ENCODE measurements around the gene BCL11B. TPM values are rescaled to one million over a fixed set of nuclear protein-coding genes. Genes with fewer than 3 reads are reported as not detected.
"Not testable (repeated sequence)": the region's sequence is repeated elsewhere in the genome, so short reads cannot be mapped to it uniquely, and the experiment has no call there.

Gene BCL11B
- total and polyA plus RNA-seq, 10 of the 15 experiments (the other 5 are each of a cell fraction or from before 2014, with no cell fraction given), result 0.38 to 5.5 (median 1.3) TPM

DNA sequence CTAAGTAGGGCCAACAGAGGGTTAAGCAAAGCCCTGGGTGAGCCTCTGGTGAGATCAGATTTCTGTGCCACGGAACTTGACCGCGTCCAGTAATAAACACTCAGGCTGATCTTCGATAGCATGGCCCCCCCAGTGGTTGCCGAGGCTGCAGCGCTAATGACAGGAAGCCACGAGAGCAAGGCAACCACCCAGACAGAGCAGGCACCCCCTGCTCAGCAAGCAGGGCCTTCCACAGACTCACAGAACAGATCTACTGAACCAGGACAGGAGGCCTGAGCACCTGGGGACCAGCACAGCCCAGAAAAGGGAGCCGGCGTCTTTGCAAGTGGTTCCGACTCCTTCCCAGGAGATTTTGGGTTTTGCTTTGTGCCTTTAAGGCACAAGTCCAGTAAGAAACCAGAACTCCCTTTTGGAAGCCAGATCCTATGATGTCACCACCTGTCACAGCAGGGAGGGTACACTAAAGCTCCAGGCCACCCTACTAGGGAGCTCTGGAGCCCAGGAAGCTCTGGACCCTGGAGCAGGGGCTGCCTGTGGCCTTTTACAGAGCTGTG, 42.3 kb downstream of the BCL11B start:
- Histone ChIP-seq H3K4me1 (ENCODE audit: control insufficient read depth, insufficient read depth, low read length) (no peaks in the 10 kb centered on the region; the same call in 1 of the 2 replicates), H3K4me3 (no peak overlapping the region), H4K20me1 (ENCODE audit: control insufficient read depth, insufficient read depth) (no peaks in the 10 kb centered on the region), H3K9ac (ENCODE audit: control insufficient read depth, insufficient read depth, low read length) (no peak overlapping the region), H3K9me3 (replicated peaks; ENCODE audit: control insufficient read depth, insufficient read depth, low read length) (no peaks in the 10 kb centered on the region), H3K27me3 (replicated peaks in 1 of 2; ENCODE audit: control insufficient read depth in 2 of 2, insufficient read depth in 2 of 2, low read length in 1 of 2) (no peaks in the 10 kb centered on the region), H3K36me3 (ENCODE audit: control insufficient read depth in 2 of 2, insufficient read depth in 2 of 2, low read length in 1 of 2) (no peaks in the 10 kb centered on the region), H3K4me2 (ENCODE audit: control insufficient read depth, insufficient read depth) (no peak overlapping the region), H3K27ac (ENCODE audit: control insufficient read depth, insufficient read depth) (no peak overlapping the region), H3K79me2 (ENCODE audit: control insufficient read depth, insufficient read depth, low read length) (no peaks in the 10 kb centered on the region), H2AFZ (ENCODE audit: control insufficient read depth, low read depth, low read length) (no peak overlapping the region)
- RAD21 ChIA-PET (ENCODE audit: unreplicated experiment), result interaction anchor here (1.2 to 1.3 kb wide), 2 partner anchors 11 to 37 kb away, joined by 3 to 6 read pairs; no protein-coding TSS in a partner anchor
- TF ChIP-seq, protein P1, sequence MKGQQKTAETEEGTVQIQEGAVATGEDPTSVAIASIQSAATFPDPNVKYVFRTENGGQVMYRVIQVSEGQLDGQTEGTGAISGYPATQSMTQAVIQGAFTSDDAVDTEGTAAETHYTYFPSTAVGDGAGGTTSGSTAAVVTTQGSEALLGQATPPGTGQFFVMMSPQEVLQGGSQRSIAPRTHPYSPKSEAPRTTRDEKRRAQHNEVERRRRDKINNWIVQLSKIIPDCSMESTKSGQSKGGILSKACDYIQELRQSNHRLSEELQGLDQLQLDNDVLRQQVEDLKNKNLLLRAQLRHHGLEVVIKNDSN (IDR thresholded peaks at IDR 0.05; ENCODE audit: borderline replicate concordance, extremely low read length, insufficient read depth, low read depth, low read length), result no peak
- no peak for TF ChIP-seq RCOR1 (conservative IDR thresholded peaks at IDR 0.05; ENCODE audit: low read depth, low read length)
- TF ChIP-seq, protein P2, sequence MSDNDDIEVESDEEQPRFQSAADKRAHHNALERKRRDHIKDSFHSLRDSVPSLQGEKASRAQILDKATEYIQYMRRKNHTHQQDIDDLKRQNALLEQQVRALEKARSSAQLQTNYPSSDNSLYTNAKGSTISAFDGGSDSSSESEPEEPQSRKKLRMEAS (IDR thresholded peaks at IDR 0.05; ENCODE audit: low read depth, low read length), result no peak
- no peak for TF ChIP-seq CBX5 (IDR thresholded peaks at IDR 0.05; ENCODE audit: low read depth)
- no peak for TF ChIP-seq JUNB (IDR thresholded peaks at IDR 0.05)
- TF ChIP-seq TCF12 (IDR thresholded peaks at IDR 0.05; ENCODE audit: low read depth, low read length), result no peak
- TF ChIP-seq SIN3A (IDR thresholded peaks at IDR 0.05; ENCODE audit: low read depth, low read length), result no peak
- TF ChIP-seq, protein P3, sequence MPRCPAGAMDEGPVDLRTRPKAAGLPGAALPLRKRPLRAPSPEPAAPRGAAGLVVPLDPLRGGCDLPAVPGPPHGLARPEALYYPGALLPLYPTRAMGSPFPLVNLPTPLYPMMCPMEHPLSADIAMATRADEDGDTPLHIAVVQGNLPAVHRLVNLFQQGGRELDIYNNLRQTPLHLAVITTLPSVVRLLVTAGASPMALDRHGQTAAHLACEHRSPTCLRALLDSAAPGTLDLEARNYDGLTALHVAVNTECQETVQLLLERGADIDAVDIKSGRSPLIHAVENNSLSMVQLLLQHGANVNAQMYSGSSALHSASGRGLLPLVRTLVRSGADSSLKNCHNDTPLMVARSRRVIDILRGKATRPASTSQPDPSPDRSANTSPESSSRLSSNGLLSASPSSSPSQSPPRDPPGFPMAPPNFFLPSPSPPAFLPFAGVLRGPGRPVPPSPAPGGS (IDR thresholded peaks at IDR 0.05; ENCODE audit: borderline replicate concordance, insufficient read depth, low read depth, low read length, poor library complexity, severe bottlenecking), result no peak
- TF ChIP-seq, protein P4, sequence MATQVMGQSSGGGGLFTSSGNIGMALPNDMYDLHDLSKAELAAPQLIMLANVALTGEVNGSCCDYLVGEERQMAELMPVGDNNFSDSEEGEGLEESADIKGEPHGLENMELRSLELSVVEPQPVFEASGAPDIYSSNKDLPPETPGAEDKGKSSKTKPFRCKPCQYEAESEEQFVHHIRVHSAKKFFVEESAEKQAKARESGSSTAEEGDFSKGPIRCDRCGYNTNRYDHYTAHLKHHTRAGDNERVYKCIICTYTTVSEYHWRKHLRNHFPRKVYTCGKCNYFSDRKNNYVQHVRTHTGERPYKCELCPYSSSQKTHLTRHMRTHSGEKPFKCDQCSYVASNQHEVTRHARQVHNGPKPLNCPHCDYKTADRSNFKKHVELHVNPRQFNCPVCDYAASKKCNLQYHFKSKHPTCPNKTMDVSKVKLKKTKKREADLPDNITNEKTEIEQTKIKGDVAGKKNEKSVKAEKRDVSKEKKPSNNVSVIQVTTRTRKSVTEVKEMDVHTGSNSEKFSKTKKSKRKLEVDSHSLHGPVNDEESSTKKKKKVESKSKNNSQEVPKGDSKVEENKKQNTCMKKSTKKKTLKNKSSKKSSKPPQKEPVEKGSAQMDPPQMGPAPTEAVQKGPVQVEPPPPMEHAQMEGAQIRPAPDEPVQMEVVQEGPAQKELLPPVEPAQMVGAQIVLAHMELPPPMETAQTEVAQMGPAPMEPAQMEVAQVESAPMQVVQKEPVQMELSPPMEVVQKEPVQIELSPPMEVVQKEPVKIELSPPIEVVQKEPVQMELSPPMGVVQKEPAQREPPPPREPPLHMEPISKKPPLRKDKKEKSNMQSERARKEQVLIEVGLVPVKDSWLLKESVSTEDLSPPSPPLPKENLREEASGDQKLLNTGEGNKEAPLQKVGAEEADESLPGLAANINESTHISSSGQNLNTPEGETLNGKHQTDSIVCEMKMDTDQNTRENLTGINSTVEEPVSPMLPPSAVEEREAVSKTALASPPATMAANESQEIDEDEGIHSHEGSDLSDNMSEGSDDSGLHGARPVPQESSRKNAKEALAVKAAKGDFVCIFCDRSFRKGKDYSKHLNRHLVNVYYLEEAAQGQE (IDR thresholded peaks at IDR 0.05; ENCODE audit: low read depth, low read length), result no peak
- POLR2A ChIA-PET, result no interaction called here
- FAIRE-seq (no peak), ATAC-seq (no peak), DNase-seq (ENCODE audit: low read depth, low spot score) (no peak)
- BruUV-seq (replicated peaks), result no TSS peak
- in situ Hi-C loops (cut with MboI) (no loop called here), intact Hi-C loops (cut with micrococcal nuclease; ENCODE audit: unreplicated experiment) (no loop called here)
- SMC1A ChIA-PET (ENCODE audit: uncharacterized antibody, unreplicated experiment), result interaction anchor here (1.0 to 2.0 kb wide), 3 partner anchors 31 to 1091 kb away, joined by 3 to 7 read pairs (median 5); no protein-coding TSS in a partner anchor
- 27% methylated on average over 10 of the region's 10 CpGs for WGBS (ENCODE audit: insufficient coverage, insufficient replicate concordance, low lambda C conversion rate, missing lambda C conversion rate)
- CTCF ChIA-PET, result interaction anchor here (1.1 to 1.6 kb wide), 3 partner anchors 36 to 1090 kb away, joined by 3 to 7 read pairs (median 6); no protein-coding TSS in a partner anchor

DNA sequence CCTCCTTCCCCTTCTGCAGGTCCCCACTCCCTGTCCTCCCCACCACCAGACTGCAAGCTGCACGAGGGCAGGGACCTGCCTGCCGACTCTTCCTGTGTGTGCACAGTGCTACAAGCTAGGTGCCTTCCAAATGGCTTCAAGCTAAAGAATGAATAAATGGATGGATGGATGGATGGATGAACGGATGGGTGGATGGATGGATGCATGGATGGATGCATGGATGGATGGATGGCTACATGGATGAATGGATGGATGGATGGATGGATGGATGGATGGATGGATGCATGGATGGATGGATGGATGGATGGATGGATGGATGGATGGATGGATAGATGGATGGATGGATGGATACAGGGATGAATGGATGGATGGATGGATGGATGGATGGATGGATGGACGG, 43.2 kb downstream of the BCL11B start:
- ATAC-seq; H3K27ac ChIP-seq (ENCODE audit: control insufficient read depth, insufficient read depth); H2AFZ ChIP-seq (ENCODE audit: control insufficient read depth, low read depth, low read length); CTCF ChIA-PET; H3K4me3 ChIP-seq; H3K4me1 ChIP-seq (ENCODE audit: control insufficient read depth, insufficient read depth, low read length); H3K79me2 ChIP-seq (ENCODE audit: control insufficient read depth, insufficient read depth, low read length); H3K9ac ChIP-seq (ENCODE audit: control insufficient read depth, insufficient read depth, low read length); DNase-seq (ENCODE audit: low read depth, low spot score); FAIRE-seq; H3K4me2 ChIP-seq (ENCODE audit: control insufficient read depth, insufficient read depth); H4K20me1 ChIP-seq (ENCODE audit: control insufficient read depth, insufficient read depth); in situ Hi-C loops (cut with MboI); RAD21 ChIA-PET (ENCODE audit: unreplicated experiment); H3K27me3 ChIP-seq (replicated peaks in 1 of 2; ENCODE audit: control insufficient read depth in 2 of 2, insufficient read depth in 2 of 2, low read length in 1 of 2); BruUV-seq (replicated peaks); intact Hi-C loops (cut with micrococcal nuclease; ENCODE audit: unreplicated experiment); H3K9me3 ChIP-seq (replicated peaks; ENCODE audit: control insufficient read depth, insufficient read depth, low read length); POLR2A ChIA-PET; H3K36me3 ChIP-seq (ENCODE audit: control insufficient read depth in 2 of 2, insufficient read depth in 2 of 2, low read length in 1 of 2): not testable (repeated sequence)
- 25% methylated on average over 4 of the region's 4 CpGs for WGBS (ENCODE audit: insufficient coverage, insufficient replicate concordance, low lambda C conversion rate, missing lambda C conversion rate)
- SMC1A ChIA-PET (ENCODE audit: uncharacterized antibody, unreplicated experiment), result interaction anchor here (0.7 kb wide), 1 partner anchor 144 kb away, joined by 3 read pairs; no protein-coding TSS in a partner anchor
